ENCODE measurements around the gene ARL4C. TPM values are rescaled to one million over a fixed set of nuclear protein-coding genes. Genes with fewer than 3 reads are reported as not detected.

ARL4C gene
- total and polyA plus RNA-seq, 8 donors: 2.4 to 15.4 (median 4.9) TPM

DNA sequence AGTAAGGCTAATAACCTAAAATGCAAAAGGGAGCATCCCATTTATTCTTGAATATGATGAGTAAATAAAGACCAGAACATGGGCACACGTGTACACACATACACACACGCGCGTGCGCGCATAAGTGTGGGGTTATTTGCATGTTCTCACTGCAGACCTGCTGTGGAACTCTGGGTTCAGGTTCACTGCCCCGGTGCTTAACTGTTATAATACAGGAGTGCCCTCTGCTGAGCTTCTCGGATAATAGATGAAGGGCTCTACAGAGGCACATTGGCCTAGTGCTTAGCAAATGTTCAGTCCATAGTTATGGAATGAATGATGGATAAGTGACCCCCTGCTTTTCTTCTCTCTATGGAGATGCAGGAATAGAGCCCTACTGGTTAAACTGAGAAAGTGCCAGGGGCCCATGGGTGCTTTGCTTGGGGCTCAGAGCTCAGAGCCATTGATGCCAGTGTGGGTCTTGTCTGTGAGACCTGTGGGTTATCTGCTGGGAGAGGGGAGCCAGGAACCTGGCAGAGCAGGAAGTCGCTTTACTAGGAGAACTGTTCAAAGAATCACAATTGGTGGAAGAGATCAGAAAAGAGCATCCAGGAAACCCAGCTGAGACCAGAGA, 3.6 kb upstream of the ARL4C start:
- Histone ChIP-seq H3K4me3 (no peak overlapping the region), H3K9me3 (no peaks in the 10 kb centered on the region), H3K27me3 (no peaks in the 10 kb centered on the region), H3K27ac (no peak overlapping the region), H3K4me1 (no peaks in the 10 kb centered on the region), H3K36me3 (no peaks in the 10 kb centered on the region)
- peak in 3 of 4 donors; percentile 35 to 64 (median 56) for ATAC-seq
- TF ChIP-seq, protein P1, sequence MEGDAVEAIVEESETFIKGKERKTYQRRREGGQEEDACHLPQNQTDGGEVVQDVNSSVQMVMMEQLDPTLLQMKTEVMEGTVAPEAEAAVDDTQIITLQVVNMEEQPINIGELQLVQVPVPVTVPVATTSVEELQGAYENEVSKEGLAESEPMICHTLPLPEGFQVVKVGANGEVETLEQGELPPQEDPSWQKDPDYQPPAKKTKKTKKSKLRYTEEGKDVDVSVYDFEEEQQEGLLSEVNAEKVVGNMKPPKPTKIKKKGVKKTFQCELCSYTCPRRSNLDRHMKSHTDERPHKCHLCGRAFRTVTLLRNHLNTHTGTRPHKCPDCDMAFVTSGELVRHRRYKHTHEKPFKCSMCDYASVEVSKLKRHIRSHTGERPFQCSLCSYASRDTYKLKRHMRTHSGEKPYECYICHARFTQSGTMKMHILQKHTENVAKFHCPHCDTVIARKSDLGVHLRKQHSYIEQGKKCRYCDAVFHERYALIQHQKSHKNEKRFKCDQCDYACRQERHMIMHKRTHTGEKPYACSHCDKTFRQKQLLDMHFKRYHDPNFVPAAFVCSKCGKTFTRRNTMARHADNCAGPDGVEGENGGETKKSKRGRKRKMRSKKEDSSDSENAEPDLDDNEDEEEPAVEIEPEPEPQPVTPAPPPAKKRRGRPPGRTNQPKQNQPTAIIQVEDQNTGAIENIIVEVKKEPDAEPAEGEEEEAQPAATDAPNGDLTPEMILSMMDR (IDR thresholded peaks at IDR 0.05): peak in 2 of 4 donors; percentile 29 to 35
- DNase-seq: peak in 3 of 6 donors; percentile 11 to 46 (median 26)
- intact Hi-C loops (cut with DNase I): no loop called here
- 50 to 55% methylated on average over 9 of the region's 9 CpGs for WGBS, 2 donors
- FAIRE-seq: no peak

- H3K4me3 ChIP-seq: peak overlapping the region in 3 of 4 donors; percentile 22 to 68 (median 61)
These were observed 834 bp upstream of the ARL4C start for GRCh38 chr2:234497594-234498235.

GRCh38 chr2:234496055-234496834, 636 bp downstream of the ARL4C start:
- FAIRE-seq (no peak), DNase-seq (peak; percentile 18 to 80 (median 42)), ATAC-seq (peak; percentile 44 to 66 (median 62))
- 1 to 2% methylated on average over 68 to 89 of the region's 89 CpGs for WGBS, 2 donors
- TF ChIP-seq, protein P1 (IDR thresholded peaks at IDR 0.05): no peak
- H3K4me1 ChIP-seq: peaks cover 0 to 3% (median 3%) of the 10 kb centered on the region in 3 donors
- intact Hi-C loops (cut with DNase I): loop anchor here in 1 of 3 donors (5.0 to 10.0 kb wide), 2 partner anchors 211 to 354 kb away; no protein-coding TSS in a partner anchor
- no peaks in the 10 kb centered on the region for H3K36me3 ChIP-seq
- peak overlapping the region; percentile 36 to 68 (median 57) for H3K4me3 ChIP-seq
- H3K27me3 ChIP-seq: no peaks in the 10 kb centered on the region
- H3K9me3 ChIP-seq: no peaks in the 10 kb centered on the region
- H3K27ac ChIP-seq: peak overlapping the region in 3 of 4 donors; percentile 57 to 80 (median 67)

More at GRCh38 chr2:234497594-234498235, 834 bp upstream of the ARL4C start:
- ATAC-seq (no peak), DNase-seq (peak in 2 of 6 donors; percentile 21 to 77), FAIRE-seq (no peak)
- intact Hi-C loops (cut with DNase I): loop anchor here in 1 of 3 donors (5.0 to 10.0 kb wide), 2 partner anchors 213 to 355 kb away; no protein-coding TSS in a partner anchor
- H3K27me3 ChIP-seq: no peaks in the 10 kb centered on the region
- no peaks in the 10 kb centered on the region for H3K9me3 ChIP-seq
- TF ChIP-seq, protein P1 (IDR thresholded peaks at IDR 0.05): no peak
- no peaks in the 10 kb centered on the region for H3K36me3 ChIP-seq
- H3K4me1 ChIP-seq: peaks cover 0 to 3% (median 3%) of the 10 kb centered on the region in 3 donors
- 74 to 77% methylated on average over 35 to 37 of the region's 37 CpGs for WGBS, 2 donors
- H3K27ac ChIP-seq: no peak overlapping the region

DNA sequence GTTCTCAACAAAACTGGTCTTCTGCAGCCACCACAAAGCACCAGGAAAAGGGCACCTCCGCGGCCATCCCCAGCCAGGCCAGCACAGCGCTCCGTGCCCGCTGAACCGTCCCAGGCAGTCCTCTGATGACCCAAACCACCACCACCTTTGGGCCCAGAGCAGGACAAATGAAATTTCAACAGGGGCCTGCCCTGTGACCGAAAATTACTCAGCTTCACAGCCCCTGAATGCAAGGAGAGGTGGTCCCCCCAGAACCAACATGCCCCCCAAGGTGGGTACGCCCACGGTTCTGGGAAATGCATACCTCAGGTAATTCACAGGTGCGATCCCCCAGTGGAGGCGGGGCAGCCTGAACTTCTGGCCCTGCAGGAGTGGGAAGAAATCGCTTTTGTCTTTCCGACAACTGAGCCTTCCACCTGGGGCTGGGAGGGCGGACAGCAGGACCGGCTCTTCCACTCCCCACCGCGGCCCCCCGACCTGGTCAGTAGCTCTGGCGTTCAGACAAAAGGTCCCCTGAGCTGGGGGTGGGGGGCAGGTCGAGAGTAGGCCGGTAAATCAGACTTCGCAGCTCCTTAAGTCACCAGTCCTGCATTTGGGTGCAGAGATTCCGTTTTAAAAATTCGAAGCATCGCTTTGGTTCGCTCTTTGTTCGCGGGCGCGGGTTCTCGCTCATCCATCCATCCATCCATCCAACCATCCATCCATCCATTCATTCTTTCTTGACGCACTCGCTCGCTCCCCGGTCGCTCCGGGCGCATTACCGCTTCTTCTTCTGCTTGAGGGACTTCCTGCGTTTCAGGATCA, 1.4 kb downstream of the ARL4C start:
- Histone ChIP-seq H3K4me3 (peak overlapping the region; percentile 31 to 68 (median 57)), H3K27ac (peak overlapping the region in 2 of 4 donors; percentile 41 to 62), H3K36me3 (no peaks in the 10 kb centered on the region), H3K9me3 (no peaks in the 10 kb centered on the region), H3K4me1 (peaks cover 0 to 3% (median 3%) of the 10 kb centered on the region in 3 donors), H3K27me3 (no peaks in the 10 kb centered on the region)
- TF ChIP-seq, protein P1 (IDR thresholded peaks at IDR 0.05): no peak
- FAIRE-seq (no peak), ATAC-seq (peak in 2 of 4 donors; percentile 4 to 15), DNase-seq (peak in 2 of 6 donors; percentile 14 to 68)
- intact Hi-C loops (cut with DNase I): loop anchor here in 1 of 3 donors (5.0 to 10.0 kb wide), 2 partner anchors 211 to 353 kb away; no protein-coding TSS in a partner anchor
- 17% methylated on average over 40 of the region's 40 CpGs for WGBS, 2 donors
